GM20000 (cell line): ENCODE data around the gene MBOAT2.

Experiments
- DNase-seq: peaks from one replicate; pipeline ENCODE4 v3.0.0; 2012; ENCODE audit warnings: low spot score
- TF ChIP-seq, protein P1 (sequence below): IDR thresholded peaks from 2 replicates; pipeline ENCODE4 v1.5.1; 2012; ENCODE audit warnings: mild to moderate bottlenecking, control low read depth; ENCODE audit errors: extremely low read depth, missing control alignments

The MBOAT2 gene

GRCh38 chr2:9033385-9034168, 30.1 kb upstream of the MBOAT2 start:
- DNase-seq = no peak
- TF ChIP-seq, protein P1, sequence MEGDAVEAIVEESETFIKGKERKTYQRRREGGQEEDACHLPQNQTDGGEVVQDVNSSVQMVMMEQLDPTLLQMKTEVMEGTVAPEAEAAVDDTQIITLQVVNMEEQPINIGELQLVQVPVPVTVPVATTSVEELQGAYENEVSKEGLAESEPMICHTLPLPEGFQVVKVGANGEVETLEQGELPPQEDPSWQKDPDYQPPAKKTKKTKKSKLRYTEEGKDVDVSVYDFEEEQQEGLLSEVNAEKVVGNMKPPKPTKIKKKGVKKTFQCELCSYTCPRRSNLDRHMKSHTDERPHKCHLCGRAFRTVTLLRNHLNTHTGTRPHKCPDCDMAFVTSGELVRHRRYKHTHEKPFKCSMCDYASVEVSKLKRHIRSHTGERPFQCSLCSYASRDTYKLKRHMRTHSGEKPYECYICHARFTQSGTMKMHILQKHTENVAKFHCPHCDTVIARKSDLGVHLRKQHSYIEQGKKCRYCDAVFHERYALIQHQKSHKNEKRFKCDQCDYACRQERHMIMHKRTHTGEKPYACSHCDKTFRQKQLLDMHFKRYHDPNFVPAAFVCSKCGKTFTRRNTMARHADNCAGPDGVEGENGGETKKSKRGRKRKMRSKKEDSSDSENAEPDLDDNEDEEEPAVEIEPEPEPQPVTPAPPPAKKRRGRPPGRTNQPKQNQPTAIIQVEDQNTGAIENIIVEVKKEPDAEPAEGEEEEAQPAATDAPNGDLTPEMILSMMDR = no peak

DNA sequence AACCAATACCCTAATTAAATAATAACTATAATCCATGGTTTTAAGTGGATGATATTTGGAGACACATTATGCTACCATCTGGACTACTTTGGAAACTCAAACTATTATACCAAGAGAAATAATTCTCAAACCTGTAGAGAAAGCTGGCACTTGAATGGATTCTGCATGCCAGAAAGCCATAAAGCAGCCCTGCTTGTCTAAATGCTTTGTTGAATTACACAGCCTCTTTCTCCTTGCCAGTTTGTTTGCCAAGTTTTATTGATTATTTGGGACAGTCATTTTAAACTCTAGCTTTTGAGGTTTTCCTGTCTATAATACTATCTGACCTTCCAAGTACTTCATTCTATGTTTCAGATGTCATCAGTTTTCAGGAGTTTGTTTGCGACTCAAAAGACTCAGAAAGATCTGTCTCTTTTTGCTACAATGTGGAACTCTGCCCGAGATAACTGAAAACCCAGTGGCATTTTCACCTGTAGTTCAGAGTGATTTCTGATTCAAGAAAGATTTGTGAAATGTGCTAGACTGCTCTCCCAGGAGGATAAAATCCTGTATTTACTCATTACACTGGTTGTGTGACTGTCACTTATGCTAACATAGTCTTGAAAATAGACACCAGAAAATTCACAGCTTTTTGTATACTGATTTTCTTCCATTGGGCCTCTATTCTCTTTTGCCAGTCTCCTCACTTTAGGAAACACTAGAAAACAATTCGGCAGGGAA, 29.2 kb upstream of the MBOAT2 start:
- DNase-seq = no peak
- TF ChIP-seq, protein P1 = no peak

DNA sequence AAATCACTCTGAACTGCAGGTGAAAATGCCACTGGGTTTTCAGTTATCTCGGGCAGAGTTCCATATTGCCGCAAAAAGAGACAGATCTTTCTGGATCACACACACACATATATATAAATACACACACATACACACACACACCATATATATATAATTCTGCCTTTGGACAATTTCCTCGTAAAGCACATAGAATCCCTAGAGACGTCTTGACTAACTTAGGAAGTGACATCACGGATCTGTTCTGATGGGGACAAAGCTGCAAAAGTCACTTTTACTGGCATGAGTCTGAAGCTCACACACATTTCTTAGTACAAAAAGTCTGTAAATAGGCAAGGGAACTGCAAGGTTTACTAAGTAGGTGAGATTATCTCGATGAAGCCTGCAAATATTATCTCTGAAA, 28.6 kb upstream of the MBOAT2 start:
- TF ChIP-seq, protein P1 = no peak
- DNase-seq = no peak

GRCh38 chr2:9031246-9031645, 27.8 kb upstream of the MBOAT2 start:
- DNase-seq = no peak
- TF ChIP-seq, protein P1 = no peak

- DNase-seq = no peak
These were observed 27.4 kb upstream of the MBOAT2 start for GRCh38 chr2:9030841-9031240.

DNA sequence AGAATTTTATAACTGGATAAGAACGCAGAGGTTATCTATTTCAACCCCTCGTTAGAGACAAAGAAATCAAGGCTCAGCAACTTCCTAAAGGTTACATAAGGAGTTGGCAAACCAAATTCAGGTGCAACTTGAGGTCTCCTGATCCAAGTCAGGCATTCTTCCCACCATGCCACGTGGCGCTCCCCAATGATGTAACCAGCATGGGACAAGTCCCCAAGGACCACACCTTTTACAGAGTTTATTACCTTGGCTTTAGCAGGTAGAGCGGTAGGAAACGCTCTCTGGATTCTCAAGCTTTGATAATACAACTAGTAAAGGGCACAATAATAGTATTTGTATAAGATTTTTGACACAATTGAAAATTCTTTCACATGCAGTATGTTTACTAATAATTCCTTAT, 26.7 kb upstream of the MBOAT2 start:
- DNase-seq = no peak
- TF ChIP-seq, protein P1 = no peak

More at GRCh38 chr2:9030841-9031240, 27.4 kb upstream of the MBOAT2 start:
- TF ChIP-seq, protein P1 = no peak

DNA sequence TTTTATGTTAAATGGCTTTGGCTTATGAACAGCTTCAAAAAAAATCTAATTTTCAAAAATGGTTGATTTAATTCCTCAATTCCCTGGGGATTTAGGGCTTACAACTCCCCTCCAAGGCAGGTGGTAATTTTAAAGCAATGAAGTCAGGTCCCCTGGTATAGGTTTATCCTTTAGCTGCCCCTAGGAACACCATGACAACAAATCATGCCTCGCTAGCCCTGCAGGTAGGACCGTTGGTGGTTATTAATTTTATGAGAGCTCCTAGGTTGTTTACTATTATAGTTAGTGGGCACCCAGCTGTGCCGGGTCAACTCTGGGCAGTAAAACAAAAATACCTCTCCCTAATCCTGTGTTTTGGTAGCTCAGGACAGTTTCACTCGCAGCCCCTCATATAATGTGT, 26.2 kb upstream of the MBOAT2 start:
- TF ChIP-seq, protein P1 = no peak
- no peak for DNase-seq
